COR-L47 (cell line): ENCODE data around the gene SERTAD2.
A peak's percentile ranks its signal among the peaks of the same experiment; 100 is the strongest.

ENCODE experiments used
- DNase-seq: peaks from one replicate; lab custom pipeline; 2025; lab: John Stamatoyannopoulos, UW

Gene SERTAD2, protein sequence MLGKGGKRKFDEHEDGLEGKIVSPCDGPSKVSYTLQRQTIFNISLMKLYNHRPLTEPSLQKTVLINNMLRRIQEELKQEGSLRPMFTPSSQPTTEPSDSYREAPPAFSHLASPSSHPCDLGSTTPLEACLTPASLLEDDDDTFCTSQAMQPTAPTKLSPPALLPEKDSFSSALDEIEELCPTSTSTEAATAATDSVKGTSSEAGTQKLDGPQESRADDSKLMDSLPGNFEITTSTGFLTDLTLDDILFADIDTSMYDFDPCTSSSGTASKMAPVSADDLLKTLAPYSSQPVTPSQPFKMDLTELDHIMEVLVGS

DNA sequence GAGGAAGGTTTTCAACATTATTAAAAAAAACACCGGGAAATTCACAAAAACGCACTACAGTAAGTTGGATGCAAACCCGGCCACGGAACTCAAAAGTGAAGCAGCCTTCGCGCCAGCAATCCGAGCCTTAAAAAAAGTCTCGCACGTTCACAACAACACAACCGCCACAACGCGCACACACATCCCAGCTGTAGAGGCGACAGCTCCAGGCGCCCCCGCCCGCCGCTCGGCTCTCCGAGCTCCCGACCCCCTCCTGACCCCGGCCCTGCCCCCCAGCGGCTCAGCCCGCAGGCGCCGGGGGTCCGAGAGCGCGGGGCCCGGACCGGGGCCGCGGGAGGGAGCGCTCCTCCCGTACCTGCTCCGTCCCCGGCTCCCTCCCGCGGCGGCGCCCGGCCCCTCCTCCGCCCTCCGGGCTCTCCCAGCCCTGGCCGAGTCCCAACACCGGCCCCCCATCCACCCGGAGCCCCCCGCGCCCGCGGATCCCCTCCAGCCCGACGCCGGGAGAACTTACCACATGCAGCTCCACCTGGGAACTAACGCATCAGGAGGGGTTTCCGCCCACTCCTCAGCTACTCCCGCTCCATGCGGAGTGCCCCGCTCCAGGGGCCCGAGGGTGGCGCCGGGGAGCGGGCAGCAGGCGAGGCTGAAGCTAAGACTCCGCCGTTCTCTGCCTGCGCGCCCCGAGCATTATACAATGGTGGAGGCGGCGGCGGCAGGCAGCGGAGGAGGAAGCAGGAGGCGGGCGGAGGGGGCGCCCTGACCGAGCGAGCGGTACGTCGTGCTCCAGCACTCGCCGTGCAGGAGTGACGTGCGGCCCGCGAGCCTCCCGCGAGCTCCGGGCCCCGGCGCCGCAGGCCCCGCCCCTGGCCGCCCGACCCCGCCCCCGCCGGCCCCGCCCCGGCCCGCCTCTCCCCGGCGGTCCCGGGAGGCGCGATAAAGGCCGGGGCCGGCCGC is at the start of gene SERTAD2:
Gene SERTAD2, minus strand, starts transcription at position 805 of the 954 bp plus-strand sequence. CDS start 17,042 bp downstream, outside the sequence.
- DNase-seq, result peak; percentile 78

DNA sequence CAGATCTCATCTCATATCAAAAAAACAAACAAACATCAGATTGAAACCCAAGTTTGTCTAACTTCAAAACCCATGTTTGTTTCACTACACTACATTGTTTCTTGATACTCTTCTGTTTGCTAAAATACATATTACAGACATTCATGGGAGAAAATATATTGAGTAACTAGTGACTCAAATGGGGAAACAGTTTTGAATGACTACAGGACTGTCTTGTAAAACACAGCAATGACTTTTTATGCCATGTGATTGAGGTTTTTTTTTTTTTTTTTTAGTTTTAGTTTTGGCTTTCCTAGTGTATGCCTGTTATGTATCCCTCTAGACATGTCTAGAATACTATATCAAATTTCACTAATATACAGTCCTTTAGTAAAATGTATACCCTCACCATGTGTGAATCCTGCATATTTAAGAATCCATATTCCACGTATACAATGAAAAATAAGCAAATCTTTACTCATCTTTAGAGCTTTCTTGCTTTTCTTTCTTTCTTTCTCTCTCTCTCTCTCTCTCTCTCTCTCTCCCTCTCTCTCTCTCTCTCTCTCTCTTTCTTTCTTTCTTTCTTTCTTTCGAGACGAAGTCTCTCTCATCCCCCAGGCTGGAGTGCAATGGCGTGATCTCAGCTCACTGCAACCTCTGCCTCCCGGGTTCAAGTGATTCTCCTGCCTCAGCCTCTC is 46.6 kb upstream of the SERTAD2 start:
- DNase-seq, result no peak

DNA sequence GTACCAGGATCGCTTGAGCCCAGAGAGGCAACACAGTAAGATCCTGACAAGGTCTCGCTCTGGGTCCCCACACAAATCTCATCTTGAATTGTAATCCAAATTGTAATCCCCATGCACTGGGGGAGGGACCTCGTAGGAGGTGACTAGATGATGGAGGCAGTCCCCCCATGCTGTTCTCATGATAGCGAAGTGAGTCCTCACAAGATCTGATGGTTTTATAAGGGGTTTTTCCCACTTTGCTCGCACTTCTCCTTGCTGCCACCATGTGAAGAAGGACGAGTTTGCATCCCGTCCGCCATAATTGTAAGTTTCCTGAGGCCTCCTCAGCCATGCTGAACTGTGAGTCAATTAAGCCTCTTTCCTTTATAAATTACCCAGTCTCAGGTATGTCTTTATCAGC is 46.0 kb upstream of the SERTAD2 start:
- DNase-seq, result no peak

DNA sequence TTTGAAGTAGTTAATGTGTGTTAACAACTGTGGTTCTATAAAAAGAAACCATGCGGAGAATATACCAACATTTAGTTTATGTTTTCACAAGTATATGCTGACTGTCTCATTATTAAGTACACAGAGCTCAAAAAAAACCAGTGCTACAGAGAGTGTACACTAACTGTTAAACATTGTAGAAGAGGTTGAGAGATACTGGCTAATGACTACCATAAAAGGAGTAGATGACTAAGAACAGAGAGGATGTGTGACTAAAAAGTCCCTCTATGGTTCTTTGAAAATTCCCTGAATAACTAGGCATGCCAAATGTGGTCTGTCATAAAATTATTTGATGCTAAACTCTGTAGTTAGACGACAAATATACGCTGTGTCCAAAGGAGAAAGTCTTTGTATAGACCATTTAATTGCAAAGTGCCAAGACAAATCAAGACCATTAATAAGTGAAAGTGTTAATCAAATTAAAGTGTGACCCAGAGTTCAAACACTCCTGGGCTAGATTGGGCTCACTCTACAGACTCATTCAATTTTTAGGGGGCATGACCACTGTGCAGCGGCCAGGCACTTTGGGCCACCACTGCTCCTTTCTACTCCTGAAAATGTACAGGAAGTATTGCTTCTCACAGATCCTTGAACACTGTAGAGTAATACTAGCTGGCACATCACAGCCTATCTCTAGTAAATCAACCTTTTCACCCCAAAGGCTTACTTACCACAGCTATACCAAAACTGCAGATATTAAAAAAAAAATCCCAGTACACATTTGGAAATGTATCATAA is 45.1 kb upstream of the SERTAD2 start:
- DNase-seq, result no peak

DNA sequence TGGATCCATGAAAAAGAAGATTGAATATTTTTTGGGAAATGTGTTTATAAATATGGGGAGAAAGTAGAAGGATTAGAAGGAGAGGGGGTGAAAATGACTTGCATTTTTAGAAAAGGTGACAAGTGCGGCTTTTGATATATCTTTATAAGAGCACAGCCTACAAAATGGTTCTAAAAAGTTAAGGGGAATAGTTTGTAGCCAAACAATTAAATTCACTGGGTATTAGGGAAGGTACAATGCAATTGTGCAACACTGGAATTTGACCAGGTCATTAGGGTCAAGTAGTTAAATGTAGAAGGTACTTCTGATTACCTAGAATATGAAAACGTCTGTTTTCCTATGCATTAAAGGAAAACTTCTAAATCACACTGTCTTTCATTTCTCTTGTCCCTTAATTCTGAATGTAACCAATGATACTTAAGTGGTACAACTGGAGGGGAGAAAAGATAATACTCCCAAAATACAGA is 44.5 kb upstream of the SERTAD2 start:
- no peak for DNase-seq

DNA sequence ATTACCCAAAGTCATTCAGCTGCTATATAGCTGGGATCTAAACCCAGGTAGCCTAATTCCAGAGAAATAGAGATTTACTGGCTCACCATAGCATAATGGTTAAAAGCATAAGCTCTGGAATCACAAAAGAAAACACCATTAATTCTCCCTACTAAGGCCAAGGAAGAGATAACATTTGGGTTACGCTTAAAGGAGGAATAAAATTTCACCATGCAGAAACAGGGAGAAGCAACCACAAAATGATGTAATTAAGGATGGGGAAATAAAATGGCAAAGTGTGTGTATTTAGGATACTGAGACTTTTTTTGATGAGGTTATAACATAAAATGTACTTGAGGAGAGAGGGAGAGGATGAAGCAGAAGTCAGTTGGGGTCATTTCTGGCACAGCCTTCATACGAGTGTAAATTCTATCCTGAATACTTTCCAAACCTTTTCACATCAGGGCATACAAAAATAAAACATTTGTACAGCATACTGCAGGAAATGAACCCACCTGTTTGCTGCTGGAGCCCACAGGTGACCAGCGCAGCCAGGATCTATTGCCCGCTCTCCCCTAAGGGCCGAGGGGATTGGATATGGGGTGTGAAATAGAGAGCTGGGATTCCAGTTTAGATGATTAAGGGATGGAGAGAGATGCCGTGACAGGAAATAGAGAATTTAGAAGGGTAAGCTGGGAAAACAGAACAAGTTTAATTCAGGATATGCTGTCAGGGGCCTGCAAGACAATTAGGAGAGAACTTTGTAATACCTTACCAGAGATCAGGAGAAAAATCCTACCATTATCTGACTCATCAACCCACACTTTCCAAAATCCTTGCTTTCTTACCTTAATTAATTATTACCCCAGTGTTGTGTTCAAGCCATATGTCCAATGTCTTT is 43.8 kb upstream of the SERTAD2 start:
- DNase-seq, result no peak

DNA sequence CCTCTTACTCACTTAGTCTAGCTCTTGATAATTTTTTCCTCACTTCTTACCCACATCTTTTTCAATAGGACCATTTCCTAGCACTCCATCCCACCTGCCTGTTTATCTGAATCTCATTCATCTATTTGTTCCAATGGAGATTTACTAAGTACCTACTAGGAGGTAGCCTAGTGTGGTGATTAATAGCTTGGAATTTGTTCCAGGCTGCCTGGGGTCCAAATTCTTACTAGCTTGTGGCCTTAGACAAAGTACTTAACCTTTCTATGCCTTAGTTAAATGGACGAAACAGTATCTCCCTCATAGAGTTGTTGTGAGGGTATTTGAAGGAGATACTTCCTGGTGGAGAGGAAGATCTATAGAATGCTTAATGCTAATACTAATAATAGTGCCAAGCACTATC is 42.9 kb upstream of the SERTAD2 start:
- no peak for DNase-seq

DNA sequence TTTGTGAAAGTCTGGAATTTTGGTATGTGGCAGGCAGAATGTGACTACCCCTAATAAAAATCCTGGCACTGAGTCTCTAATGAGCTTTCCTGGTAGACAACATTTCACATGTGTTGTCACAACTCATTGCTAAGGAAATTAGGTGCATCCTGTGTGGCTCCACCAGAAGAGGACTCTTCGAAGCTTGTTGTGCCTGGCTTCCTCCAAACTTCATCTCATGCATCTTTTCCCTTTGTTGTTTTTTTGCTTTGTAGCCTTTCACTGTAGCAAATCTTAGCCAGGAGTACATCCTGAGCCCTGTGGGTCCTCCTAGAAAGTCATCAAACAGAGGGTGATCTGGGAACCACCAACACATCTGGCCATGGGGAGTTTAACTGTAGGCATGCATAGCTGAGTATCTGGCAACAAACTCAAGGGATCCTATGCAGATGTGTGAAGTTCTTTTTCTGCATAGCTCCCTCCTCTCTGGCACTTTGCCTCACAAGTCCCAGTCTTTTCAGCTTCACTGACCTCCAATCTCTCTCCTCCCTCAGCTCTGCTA is 42.1 kb upstream of the SERTAD2 start:
- DNase-seq, result no peak

DNA sequence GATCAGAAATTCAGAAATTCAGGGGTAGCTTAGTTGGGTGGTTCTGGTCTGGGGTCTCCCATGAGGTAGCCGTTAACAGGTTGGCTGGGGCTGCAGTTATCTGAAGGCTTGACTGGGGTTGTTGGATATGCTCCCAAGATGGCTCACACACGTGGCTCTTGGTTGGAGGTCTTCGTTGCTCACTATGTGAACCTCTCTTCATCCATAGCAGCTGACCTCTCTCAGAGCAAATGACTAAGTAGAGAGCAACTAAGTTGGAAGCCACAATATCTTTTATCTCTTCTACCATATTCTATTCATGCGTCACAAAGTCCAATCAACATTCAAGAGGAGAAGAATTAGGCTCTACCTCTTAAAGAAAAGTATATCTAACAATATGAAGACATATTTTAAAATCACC is 38.7 kb upstream of the SERTAD2 start:
- DNase-seq, result no peak

DNA sequence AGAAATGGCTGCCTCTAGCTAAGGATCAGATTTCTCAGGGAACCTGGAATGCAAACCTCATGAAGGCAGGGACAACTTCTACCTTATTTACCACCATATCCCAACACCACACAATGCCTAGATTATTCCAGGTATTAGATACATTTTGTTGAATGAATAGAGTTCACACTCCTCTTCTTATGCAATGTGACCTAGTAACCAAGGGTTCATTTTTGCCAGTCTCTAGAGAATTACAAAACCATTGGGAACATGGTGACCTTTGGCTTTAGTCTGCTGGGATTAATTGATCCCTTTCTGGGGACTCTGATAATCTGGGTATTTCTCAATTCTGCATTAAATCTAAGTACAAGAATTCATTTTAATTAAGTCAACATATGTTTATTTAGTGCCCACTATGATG is 35.2 kb upstream of the SERTAD2 start:
- DNase-seq, result no peak

DNA sequence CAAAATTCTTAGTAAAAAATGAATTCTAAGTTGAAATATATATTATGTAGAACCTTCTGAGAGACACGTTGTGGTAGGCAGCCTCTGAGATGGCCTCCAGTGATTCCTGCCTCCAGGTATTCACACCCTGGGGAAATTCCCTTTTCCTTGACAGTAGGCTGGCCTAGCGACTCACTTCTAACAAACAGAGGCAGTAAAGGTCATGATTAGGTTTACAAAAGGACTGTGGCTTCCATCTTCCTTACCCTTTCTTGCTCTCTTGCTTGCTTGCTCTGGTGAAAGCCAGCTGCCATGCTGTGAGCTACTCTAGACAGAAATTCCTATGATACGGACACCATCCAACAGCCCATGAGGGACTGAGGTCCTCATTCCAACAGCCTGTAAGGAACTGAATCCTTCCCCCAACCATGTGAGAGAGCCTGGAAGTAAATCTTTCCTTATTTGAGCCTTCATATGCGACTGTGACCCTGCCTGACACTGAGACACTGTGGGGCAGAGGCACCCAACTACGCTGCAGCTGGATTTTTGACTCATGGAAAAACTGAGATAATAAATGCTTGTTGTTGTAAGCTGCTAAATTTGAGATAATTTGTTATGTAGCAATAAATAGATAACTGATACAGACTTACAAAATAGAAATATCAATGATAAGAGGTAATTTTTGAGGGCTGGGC is 32.7 kb upstream of the SERTAD2 start:
- DNase-seq, result no peak

DNA sequence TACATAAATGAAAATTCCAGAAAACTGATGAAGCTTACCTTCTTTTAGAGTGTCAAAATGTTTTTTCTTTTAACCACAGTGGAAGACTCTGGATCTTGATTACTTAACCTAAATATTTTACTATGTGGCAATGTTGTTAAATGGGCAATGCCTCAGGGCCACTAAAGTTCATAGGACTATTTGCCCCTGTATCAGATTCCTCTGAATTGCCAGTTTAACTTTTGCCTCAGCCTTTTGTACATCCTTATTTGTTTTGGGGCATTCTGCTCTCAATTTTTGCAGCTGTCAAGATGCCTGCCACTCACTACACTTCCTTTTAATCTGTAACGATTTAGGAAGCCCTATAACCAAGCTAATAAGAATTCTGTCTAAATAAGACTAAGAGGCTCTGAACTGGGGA is 31.7 kb upstream of the SERTAD2 start:
- DNase-seq, result no peak

DNA sequence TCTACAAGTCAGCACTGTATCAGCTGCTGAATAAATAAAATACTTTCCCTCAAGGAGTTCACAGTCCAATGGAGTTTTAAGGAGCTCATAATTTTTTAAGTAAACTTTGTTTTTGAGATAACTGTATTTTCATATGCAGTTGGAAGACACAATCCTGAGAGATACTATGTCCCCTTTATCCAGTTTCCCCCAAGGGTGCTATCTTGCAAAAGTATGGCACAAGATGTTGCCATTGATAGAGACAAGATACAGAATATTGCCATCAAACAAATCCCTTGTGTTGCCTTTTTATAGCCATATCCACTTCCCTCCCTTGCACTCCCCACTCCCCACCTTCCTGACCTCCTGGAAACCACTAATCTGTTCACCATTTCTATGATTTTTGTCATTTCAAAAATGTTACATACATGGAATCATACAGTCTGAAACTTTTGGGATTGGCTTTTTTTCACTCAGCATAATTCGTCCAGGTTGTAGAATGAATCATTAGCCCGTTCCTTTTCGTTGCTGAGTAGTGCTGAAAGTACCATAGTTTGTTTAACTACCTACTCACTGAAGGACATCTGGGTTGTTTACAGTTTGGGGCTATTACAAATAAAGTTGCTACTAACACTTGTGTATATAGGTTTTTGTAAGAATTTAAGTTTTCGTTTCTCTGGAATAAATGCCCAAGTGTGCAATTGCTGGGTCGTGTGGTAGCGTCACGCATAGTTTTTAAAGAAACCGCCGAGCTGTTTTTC is 30.2 kb upstream of the SERTAD2 start:
- no peak for DNase-seq

DNA sequence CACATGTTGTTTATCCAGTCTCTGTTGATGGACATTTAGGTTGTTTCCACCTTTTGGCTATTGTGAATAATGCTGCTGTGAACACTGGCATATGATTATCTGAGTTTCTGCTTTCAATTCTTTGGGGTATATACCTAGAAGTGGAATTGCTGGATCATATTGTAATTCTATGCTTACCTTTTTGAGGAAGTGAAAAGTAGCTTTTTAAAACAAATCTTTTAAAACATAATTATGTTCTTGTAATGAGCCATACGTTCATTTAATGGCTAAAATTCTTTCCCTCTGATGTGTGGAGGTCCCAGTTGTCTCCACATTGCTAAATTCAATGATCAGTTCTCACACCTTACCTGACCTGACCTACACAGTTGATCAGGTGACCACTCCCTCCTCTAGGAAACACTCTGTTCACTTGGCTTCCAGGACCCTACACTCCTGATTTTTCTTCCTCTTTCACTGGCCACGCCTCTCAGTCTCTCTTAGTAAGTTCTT is 27.8 kb upstream of the SERTAD2 start:
- DNase-seq, result no peak

DNA sequence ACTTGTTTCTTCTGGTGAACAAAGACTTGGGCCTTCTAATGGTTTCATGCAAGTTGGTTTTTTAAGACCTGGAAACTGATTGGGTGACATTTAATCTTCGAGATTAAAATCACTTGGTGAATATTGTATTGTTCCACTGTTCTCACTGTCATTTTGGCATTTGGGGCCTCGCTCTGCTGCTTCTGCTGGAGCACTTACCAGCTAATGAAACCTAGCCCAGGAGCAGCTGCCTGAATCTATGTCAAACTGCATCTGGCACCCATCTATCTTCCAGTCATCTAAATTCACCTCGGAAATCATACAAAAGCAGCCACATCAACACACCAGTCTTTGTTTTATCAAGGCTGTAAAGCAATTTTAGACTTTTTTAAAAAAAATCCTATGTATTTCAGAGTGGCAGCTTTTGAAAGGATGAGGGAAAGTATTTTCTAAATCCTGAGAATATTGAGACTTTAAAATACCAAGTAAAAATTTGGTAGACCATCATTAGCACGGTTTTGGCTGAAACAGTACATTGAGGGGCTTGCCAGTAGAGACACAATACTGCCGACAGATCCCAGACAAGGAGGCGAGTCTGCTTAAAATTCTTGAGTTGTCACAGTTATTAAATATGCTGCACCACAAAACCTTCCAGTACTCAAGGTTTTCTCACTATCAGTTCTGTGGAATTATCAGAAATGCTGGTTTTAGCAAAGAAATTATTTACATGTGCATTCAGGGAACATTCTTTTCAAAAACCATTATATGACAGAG is 26.1 kb upstream of the SERTAD2 start:
- no peak for DNase-seq

DNA sequence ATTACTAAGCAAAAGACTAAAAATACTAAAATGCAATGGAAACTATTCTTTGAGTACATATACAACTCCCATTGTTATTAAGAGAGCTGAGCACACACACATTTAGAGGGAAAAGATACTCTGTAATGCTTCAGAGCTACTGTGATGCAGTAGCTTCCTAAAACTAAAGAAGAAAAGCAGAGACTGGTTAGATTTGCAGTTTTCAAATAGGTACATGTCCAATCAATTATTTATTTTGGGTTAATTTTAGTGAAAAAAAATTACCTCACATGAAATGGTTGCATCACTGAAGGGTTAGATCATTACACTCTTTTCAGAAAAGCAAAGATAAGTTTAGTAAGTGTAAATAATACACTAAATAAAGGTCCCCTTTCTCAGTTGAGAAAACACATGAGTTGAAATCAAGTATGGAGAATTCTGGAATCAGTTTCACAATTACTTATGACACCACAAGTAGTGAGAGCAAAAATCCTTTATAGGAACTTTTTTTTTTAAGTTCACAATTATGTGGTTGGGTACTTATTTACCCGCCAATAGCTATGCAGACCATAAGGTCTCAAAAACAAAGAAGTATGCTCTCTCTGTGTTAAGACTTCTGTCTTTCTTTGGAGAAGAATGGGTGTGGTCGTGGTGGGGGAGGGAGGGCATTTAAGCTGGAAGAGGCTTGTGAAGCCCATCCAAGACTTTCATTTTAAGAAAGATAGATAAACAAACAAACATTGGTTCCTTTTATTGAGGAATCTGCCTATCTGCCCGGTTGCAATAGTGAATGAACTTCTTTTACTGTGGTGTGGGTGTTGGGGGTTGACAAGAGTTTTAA is 25.3 kb upstream of the SERTAD2 start:
- no peak for DNase-seq

DNA sequence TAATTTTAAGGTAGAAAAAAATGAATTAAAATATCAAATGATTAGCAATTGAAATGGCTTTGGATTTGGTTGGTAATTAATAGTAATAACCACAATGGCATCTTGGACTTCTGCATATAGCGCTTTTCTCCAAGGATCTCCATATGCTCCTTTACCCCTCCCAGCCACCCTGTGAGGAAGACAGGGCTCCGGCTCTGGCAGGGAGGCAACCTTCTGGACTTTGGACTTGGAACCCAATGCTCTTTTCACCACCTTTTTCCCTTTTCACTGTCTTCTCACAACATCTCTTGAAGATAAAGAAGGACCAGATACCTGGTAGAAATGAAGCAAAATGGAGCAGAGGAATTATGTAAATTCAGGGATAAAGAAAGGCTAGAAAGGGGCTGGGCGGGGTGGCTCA is 23.8 kb upstream of the SERTAD2 start:
- DNase-seq, result no peak
